ENCODE measurements around the gene PRMT1.

Gene PRMT1

DNA sequence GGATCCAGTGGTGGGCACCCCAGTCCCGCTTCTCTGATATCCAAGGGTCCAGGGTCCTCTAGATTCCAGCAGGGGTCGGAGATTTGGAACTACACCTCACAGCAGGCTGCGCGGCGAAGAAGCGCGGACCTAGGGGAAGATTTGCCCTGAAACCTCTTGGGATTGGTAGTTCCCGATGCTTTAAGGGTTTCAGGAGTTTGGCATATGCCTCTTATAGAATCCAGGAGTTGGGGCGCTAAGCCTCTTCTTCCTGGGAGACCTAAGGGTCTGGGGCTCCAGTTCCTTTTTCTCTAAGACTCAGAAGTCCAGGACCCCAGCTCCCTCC is 11.0 kb upstream of the PRMT1 start:
- in situ Hi-C loops (cut with HindIII; ENCODE audit: low sequenced_read_pairs): no loop called here

DNA sequence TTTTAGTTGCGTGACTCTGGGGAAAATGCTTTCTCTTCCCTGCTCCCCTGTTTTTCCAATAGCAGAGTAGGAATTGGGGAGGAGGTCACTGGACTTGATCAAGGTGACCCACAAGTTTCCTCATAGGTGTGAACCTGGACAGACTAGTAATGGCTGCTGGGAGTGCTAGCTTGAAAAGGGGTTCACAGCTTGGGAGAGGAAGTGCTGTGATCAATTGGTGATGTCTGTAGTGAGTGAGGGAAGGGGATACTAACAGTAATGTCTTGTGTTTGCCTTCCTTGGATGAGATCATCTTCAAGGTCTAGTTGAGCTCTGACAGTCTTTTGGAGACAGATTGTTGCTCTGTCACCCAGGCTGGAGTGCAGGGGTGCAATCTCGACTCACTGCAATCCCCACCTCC is 9.6 kb upstream of the PRMT1 start:
- in situ Hi-C loops (cut with HindIII; ENCODE audit: low sequenced_read_pairs): no loop called here

DNA sequence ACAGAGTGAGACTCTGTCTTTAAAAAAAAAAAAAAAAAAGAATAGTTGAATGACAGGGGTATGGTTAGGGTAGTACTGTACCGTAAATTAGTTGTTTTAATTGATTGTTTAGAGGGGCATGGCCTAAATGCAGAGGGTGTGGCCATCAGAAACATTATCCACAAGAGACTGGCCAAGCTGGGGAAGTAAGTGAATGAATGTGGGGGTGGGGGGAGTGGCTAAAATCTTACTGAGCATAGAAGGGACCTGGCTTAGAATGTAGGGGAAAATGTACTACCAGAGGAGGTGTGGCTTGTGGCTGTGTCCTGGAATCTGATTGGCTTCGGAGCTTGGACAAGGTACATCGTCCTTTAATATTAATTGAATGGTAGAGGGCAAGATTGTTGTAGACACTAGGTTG is 7.6 kb upstream of the PRMT1 start:
- in situ Hi-C loops (cut with HindIII; ENCODE audit: low sequenced_read_pairs): no loop called here

- in situ Hi-C loops (cut with HindIII; ENCODE audit: low sequenced_read_pairs): loop anchor here (10.0 kb wide), 1 partner anchor 158 kb away; the partner anchor contains the start of gene FCGRT
These were observed 4.7 kb upstream of the PRMT1 start for GRCh38 chr19:49672131-49672919.

GRCh38 chr19:49676136-49676783 is 811 bp upstream of the PRMT1 start:
- in situ Hi-C loops (cut with HindIII; ENCODE audit: low sequenced_read_pairs): loop anchor here (10.0 kb wide), 1 partner anchor 161 kb away; the partner anchor contains the start of gene FCGRT

DNA sequence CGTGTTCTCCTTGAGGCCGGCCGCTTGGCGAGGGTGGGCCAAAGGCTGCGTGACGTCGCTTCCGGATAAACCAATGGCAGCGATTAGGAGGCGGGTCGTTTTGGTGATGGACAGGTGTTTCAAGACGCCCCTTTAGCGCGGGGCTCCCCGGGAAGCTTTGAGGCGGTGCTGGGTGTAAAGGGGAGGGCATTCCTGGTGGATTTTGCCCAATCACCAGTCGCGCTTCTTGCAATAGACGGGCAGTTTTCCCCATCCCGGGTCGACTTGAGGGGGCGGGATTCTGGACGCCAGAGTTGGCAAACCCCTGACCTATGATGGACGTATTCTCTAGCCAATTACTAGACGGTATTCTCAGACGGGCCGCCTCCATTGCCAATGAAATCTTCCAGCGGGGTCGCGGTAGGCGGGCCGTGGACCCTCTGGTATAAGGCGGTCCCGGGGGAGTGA is 264 bp upstream of the PRMT1 start:
- in situ Hi-C loops (cut with HindIII; ENCODE audit: low sequenced_read_pairs): loop anchor here (10.0 kb wide), 1 partner anchor 162 kb away; the partner anchor contains the start of gene FCGRT

GRCh38 chr19:49677901-49678674 is 1.0 kb downstream of the PRMT1 start:
- in situ Hi-C loops (cut with HindIII; ENCODE audit: low sequenced_read_pairs): loop anchor here (10.0 kb wide), 1 partner anchor 163 kb away; the partner anchor contains the start of gene FCGRT

- in situ Hi-C loops (cut with HindIII; ENCODE audit: low sequenced_read_pairs): loop anchor here (10.0 kb wide), 1 partner anchor 164 kb away; the partner anchor contains the start of gene FCGRT
These were observed 2.1 kb downstream of the PRMT1 start for GRCh38 chr19:49678985-49679770.

DNA sequence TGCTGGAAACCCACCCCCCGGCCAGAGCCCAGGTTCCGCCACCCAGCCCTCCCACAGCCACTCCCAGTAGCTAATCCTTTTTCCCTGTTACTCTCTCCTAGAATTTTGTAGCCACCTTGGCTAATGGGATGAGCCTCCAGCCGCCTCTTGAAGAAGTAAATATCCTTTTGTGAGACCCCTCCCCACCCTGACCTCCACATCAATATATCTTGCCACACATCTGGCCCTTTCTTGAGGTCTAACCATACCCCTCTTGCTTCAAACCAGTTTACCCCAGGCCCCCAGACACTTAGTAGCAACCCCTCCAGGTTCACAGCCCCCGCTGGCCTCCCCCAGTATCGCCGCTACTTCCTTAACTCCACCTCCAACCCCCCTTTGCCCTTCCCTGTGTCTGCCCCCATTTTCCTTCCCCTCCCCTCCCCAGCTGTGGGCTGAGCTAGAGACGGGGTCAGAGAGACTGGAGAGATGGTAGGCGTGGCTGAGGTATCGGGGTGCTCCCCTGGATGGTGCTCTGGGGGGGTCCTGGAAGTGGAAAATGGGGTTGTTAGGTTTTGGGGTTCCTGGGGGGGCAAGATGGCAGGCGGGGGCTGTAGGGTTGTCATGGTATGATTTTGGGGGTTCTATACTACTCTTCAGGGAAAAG is 2.8 kb downstream of the PRMT1 start:
- in situ Hi-C loops (cut with HindIII; ENCODE audit: low sequenced_read_pairs): loop anchor here (10.0 kb wide), 1 partner anchor 165 kb away; the partner anchor contains the start of gene FCGRT

DNA sequence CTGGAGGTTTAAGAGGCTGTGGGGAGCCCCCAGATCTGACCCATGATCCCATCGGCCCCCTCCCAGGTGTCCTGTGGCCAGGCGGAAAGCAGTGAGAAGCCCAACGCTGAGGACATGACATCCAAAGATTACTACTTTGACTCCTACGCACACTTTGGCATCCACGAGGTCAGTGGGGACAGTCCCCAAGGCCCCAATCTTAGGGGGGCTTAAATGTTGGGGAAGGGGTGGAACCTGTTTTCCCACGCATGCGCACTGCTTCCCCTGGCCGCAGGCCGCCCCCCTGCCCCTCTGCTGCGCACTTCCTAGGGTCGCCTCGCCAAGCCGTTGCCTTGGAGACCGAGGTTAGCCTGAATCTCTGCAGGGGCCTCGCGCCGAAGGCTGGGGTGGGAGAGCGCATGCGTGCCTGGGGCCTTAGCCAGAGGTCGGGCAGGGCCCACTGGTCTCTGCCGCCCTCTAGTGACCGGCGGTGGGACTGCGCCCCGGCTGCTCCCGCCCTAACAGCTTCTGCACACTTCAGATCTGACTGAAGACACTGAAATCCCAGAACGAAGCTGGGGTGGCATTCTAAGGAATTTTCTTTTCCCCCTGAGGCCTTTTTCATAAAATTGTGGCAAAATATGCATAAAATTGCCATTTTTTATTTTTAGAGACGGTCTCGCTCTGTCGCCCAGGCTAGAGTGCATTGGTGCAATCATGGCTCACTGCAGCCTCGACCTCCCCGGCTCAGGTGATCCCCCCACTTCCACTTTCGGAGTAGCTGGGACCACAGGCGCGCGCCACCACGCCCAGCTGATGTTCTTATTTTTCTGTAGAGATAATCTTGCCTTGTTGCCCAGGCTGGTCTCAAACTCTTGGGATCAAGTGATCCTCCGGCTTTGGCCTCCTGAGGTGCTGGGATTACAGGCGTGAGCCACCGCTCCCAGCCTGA is 3.6 kb downstream of the PRMT1 start:
- in situ Hi-C loops (cut with HindIII; ENCODE audit: low sequenced_read_pairs): no loop called here

DNA sequence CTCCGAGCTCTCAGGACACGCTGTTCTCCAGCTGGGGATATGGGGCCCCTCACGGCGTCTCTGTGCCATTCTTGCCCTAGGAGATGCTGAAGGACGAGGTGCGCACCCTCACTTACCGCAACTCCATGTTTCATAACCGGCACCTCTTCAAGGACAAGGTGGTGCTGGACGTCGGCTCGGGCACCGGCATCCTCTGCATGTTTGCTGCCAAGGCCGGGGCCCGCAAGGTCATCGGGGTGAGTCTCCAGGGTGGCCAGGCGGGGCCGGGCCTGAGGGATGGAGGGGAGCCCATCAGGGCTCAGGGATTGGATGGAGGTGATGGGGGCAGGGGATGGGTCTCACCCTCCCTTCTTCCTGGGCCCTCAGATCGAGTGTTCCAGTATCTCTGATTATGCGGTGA is 4.8 kb downstream of the PRMT1 start:
- in situ Hi-C loops (cut with HindIII; ENCODE audit: low sequenced_read_pairs): no loop called here

DNA sequence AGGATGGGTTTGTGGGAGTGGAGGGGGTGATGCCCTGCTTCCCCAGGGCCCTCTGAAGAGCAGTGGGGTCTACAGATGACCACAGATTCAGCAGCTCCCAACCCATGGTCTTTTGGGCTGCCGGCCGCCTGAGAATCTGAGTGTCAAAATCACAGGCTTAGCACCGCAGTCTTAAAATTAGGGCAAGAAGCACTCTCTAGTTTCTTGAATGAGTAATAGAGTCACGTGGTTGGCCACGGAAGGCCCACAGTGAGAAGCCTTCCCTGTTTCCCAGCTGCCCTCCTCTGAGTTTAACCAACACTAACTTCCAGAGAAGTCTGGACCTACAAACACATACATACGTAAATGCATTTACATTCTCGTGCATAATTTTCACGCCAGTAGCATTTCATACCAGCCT is 5.2 kb downstream of the PRMT1 start:
- in situ Hi-C loops (cut with HindIII; ENCODE audit: low sequenced_read_pairs): no loop called here

DNA sequence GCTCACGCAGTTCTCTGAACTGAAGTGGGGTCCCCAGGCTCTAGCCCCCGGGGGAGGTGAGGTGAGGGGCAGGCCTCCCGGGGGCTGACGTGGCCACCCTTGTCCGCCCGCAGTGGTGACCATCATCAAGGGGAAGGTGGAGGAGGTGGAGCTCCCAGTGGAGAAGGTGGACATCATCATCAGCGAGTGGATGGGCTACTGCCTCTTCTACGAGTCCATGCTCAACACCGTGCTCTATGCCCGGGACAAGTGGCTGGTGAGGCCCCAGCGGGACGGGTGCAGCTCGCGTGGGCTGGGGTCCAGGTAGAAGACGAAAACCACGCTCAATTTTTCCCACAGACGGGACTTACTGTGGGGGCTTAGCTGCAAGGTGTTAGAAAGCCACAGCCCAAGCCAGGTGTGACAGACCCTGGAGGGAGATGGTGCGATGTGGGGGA is 6.8 kb downstream of the PRMT1 start:
- in situ Hi-C loops (cut with HindIII; ENCODE audit: low sequenced_read_pairs): no loop called here

DNA sequence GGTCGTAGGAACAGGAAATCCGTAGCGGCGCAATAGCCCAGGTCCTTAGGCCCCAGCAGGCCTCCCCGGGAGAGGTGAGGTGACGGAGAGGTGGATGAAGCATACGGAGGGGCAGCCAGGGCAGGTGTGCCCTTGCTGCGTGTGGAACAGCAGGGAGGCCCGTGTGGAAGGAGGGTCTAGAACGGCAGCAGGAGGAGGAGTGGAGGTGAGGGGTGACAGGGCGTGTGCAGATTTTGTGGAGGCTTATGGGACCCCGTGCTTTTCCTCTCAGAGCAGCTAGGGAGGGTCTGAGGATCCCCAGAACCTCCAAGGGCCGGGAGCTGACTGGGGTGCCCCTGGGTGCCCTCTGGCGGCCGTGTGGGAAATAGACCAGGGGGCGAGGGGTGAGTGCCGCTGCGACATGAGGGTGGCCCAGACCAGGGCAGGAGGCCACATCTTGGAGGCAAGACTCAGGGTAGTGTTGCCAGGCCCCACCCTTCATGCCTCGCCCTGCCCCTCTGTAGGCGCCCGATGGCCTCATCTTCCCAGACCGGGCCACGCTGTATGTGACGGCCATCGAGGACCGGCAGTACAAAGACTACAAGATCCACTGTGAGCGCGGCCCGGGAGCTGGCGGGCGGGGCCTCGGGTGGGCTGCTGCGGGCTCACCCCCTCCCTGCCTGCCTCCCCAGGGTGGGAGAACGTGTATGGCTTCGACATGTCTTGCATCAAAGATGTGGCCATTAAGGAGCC is 7.3 kb downstream of the PRMT1 start:
- in situ Hi-C loops (cut with HindIII; ENCODE audit: low sequenced_read_pairs): no loop called here

GRCh38 chr19:49684983-49685553 is 8.0 kb downstream of the PRMT1 start:
- in situ Hi-C loops (cut with HindIII; ENCODE audit: low sequenced_read_pairs): no loop called here

- in situ Hi-C loops (cut with HindIII; ENCODE audit: low sequenced_read_pairs): no loop called here
These were observed 8.8 kb downstream of the PRMT1 start for GRCh38 chr19:49685845-49686332.

- in situ Hi-C loops (cut with HindIII; ENCODE audit: low sequenced_read_pairs): no loop called here
These were observed 9.5 kb downstream of the PRMT1 start for GRCh38 chr19:49686503-49687088.
